Vagina (tissue), 2 donors: ENCODE measurements around the gene ADAP1.

Experiments used
- POLR2AphosphoS5 ChIP-seq, 2 donors: sonication (generic); formaldehyde crosslinking; IDR thresholded peaks; one replicate each; pipeline ENCODE4 v1.9.0; 2017; ENCODE audit warnings: antibody characterized with exemption in 2 of 2, mild to moderate bottlenecking in 2 of 2, low read depth in 1 of 2; ENCODE audit not compliant: insufficient read depth in 1 of 2
- TF ChIP-seq, protein P1 (sequence below), 3 experiments: fragments of 450-650 bp in 2 of 3; fragments of 200-600 bp in 1 of 3; sonication (generic) in 1 of 3; IDR thresholded peaks; one replicate each; pipeline ENCODE4 v1.5.1; 2017 to 2019; ENCODE audit warnings: antibody characterized with exemption in 3 of 3, mild to moderate bottlenecking in 2 of 3, moderate library complexity in 2 of 3

DNA sequence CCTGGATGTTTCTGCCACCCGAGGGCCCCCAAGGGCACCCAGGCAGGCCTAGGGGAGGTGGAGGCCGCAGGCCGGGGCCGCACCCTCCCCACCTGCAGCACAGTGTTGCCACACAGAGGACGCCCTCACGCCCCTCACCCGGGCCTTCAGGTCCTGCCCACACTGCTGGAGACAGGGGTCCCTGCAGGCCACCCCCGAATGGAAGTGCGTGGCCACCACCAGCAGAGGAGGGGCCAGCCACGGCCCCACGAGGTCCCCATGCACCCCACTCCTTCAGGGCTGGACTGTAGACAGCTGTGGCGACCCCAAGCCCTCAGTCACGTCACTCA lies 35.4 kb downstream of the ADAP1 start:
- TF ChIP-seq, protein P1, sequence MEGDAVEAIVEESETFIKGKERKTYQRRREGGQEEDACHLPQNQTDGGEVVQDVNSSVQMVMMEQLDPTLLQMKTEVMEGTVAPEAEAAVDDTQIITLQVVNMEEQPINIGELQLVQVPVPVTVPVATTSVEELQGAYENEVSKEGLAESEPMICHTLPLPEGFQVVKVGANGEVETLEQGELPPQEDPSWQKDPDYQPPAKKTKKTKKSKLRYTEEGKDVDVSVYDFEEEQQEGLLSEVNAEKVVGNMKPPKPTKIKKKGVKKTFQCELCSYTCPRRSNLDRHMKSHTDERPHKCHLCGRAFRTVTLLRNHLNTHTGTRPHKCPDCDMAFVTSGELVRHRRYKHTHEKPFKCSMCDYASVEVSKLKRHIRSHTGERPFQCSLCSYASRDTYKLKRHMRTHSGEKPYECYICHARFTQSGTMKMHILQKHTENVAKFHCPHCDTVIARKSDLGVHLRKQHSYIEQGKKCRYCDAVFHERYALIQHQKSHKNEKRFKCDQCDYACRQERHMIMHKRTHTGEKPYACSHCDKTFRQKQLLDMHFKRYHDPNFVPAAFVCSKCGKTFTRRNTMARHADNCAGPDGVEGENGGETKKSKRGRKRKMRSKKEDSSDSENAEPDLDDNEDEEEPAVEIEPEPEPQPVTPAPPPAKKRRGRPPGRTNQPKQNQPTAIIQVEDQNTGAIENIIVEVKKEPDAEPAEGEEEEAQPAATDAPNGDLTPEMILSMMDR (IDR thresholded peaks at IDR 0.05), result no peak
- no peak for TF ChIP-seq POLR2AphosphoS5 (IDR thresholded peaks at IDR 0.05; ENCODE audit: insufficient read depth in 1 of 2, low read depth in 1 of 2)
